K562 (cell line): Measurements from ENCODE around the gene TLE6. TPM values are rescaled to one million over a fixed set of nuclear protein-coding genes. Genes with fewer than 3 reads are reported as not detected.

ENCODE experiments used
- CCNT2 ChIP-seq: IDR thresholded peaks from 2 replicates; pipeline ENCODE4 v1.6.1; 2011; ENCODE audit warnings: borderline replicate concordance, low read depth, mild to moderate bottlenecking, moderate library complexity, mixed read lengths, low read length; ENCODE audit not compliant: insufficient read length; ENCODE audit errors: extremely low read depth
- CHD7 ChIP-seq: fragments of 200-600 bp; sonication (generic); IDR thresholded peaks from one replicate; pipeline ENCODE4 v1.6.1; 2012; ENCODE audit warnings: mild to moderate bottlenecking, low read depth, low read length, inconsistent platforms
- ETV5 ChIP-seq: sonication (generic); formaldehyde crosslinking; IDR thresholded peaks from 2 replicates; pipeline ENCODE4 v1.4.0; 2020; ENCODE audit warnings: low read depth, mild to moderate bottlenecking, missing genetic modification reagents
- FOXO4 ChIP-seq: fragments of 450-650 bp; formaldehyde crosslinking; IDR thresholded peaks from 2 replicates; pipeline ENCODE4 v1.4.0; 2020; ENCODE audit warnings: mild to moderate bottlenecking, moderate library complexity
- KLF13 ChIP-seq: fragments of 450-650 bp; IDR thresholded peaks from 2 replicates; pipeline ENCODE4 v1.6.1; 2016; ENCODE audit warnings: missing genetic modification characterization, low read depth, mild to moderate bottlenecking, missing compliant biosample characterization, moderate library complexity, borderline replicate concordance
- MAFG ChIP-seq: fragments of 450-650 bp; conservative IDR thresholded peaks from 2 replicates; pipeline ENCODE4 v1.6.1; 2016; ENCODE audit warnings: missing genetic modification characterization, missing compliant biosample characterization
- NFE2 ChIP-seq: IDR thresholded peaks from 2 replicates; pipeline ENCODE4 v1.6.1; 2014; ENCODE audit warnings: antibody characterized with exemption, low read depth
- OTX1 ChIP-seq: fragments of 450-650 bp; formaldehyde crosslinking; IDR thresholded peaks from 2 replicates; pipeline ENCODE4 v1.4.0; 2022; ENCODE audit warnings: mild to moderate bottlenecking
- RAD21 ChIP-seq, 2 experiments: fragments of 250-450 bp in 1 of 2; fragments of 450-650 bp in 1 of 2; sonication (Bioruptor Pico) in 1 of 2; formaldehyde crosslinking in 1 of 2; IDR thresholded peaks in 1 of 2; conservative IDR thresholded peaks in 1 of 2; 2 replicates each; pipeline versions ENCODE4 v1.4.0 to v1.8.0; 2020 to 2022; ENCODE audit warnings: mild to moderate bottlenecking in 2 of 2, moderate library complexity in 1 of 2
- SFPQ ChIP-seq: fragments of 200-400 bp; formaldehyde crosslinking; IDR thresholded peaks from 2 replicates; pipeline ENCODE4 v1.6.1; 2017; ENCODE audit warnings: mild to moderate bottlenecking, low read depth, low read length, moderate library complexity
- polyA plus RNA-seq, 8 experiments: library from polyadenylated mRNA; depleted of rRNA in 4 of 8; stranded (reverse) in 5 of 8; unstranded in 3 of 8; fragments of >200 nt; fragmentation: Nextera tagmentation in 2 of 8; fragmentation: Illumina TruSeq in 1 of 8; extraction: Ambion mirVana in 2 of 8; extraction: Trizol in 1 of 8; gene quantifications; 2 replicates each; pipeline versions ENCODE4 v1.2.1 to v1.2.3, GENCODE V29; 2011 to 2014; ENCODE audit warnings: inconsistent platforms in 1 of 8, missing spikeins in 1 of 8
- total RNA-seq, 7 experiments: library from RNA; depleted of rRNA in 6 of 7; stranded (reverse); fragments of >200 nt in 6 of 7; fragmentation: Illumina TruSeq in 2 of 7; extraction: Trizol in 2 of 7; gene quantifications; 2 replicates each; pipeline versions ENCODE4 v1.2.1 to v1.2.3, GENCODE V29; 2011 to 2021; ENCODE audit warnings: low replicate concordance in 1 of 7
- TF ChIP-seq, protein P1 (sequence below): fragments of 250-450 bp; sonication (Bioruptor Pico); IDR thresholded peaks from 2 replicates; pipeline ENCODE4 v1.8.0; 2022; ENCODE audit warnings: moderate library complexity, mild to moderate bottlenecking, inconsistent platforms

TLE6 gene
- total and polyA plus RNA-seq, 9 of the 15 experiments (the other 6 are each of a cell fraction or from before 2014, with no cell fraction given): 1.1 to 6.1 (median 2.5) TPM

- TF ChIP-seq RAD21 (CRISPR knock-in tag; conservative IDR thresholded peaks at IDR 0.05 in 1 of 2, IDR thresholded peaks at IDR 0.05 in 1 of 2) (0 out of 4 replicates have a peak, but pooled peaks of 1 of the 2 experiments have one; percentile 2), SFPQ (no peak), CHD7 (no peak), MAFG (tag) (no peak), FOXO4 (CRISPR knock-in tag) (no peak), OTX1 (CRISPR knock-in tag) (no peak), NFE2 (peak; percentile 59), CCNT2 (peak; percentile 97), KLF13 (no peak), ETV5 (CRISPR knock-in tag) (peak; percentile 99)
- TF ChIP-seq, protein P1, sequence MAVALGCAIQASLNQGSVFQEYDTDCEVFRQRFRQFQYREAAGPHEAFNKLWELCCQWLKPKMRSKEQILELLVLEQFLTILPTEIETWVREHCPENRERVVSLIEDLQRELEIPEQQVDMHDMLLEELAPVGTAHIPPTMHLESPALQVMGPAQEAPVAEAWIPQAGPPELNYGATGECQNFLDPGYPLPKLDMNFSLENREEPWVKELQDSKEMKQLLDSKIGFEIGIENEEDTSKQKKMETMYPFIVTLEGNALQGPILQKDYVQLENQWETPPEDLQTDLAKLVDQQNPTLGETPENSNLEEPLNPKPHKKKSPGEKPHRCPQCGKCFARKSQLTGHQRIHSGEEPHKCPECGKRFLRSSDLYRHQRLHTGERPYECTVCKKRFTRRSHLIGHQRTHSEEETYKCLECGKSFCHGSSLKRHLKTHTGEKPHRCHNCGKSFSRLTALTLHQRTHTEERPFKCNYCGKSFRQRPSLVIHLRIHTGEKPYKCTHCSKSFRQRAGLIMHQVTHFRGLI (CRISPR knock-in tag): no peak
These were observed 27.5 kb upstream of the TLE6 start (continued) for GRCh38 chr19:2949939-2950285.
